AG04450 (cell line): ENCODE measurements around the gene CFHR1. TPM values are rescaled to one million over a fixed set of nuclear protein-coding genes. Genes with fewer than 3 reads are reported as not detected.
"Not testable (repeated sequence)": the region's sequence is repeated elsewhere in the genome, so short reads cannot be mapped to it uniquely, and the experiment has no call there.

Source experiments
- CTCF ChIA-PET: fragments of 300-600, 350-600 bp; formaldehyde crosslinking; extraction: SDS; loops from one replicate; lab custom pipeline; 2022; ENCODE audit warnings: antibody characterized with exemption, inconsistent platforms; lab: Charles Lee
- POLR2A ChIA-PET: fragments of 350-600 bp; formaldehyde crosslinking; extraction: SDS; loops from one replicate; lab custom pipeline; 2021; ENCODE audit warnings: antibody characterized with exemption, inconsistent platforms; lab: Yijun Ruan, JAX
- DNase-seq: peaks from one replicate; pipeline ENCODE4 v3.0.0-alpha.2; 2011; ENCODE audit warnings: low read depth, low spot score
- H3K27ac ChIP-seq: one replicate; pipeline ENCODE4 v1.5.1; 2012; ENCODE audit warnings: low read depth, low read length, control low read depth
- H3K27me3 ChIP-seq: one replicate; pipeline ENCODE4 v1.6.0; 2012; ENCODE audit warnings: low read length; ENCODE audit not compliant: control insufficient read depth, insufficient read depth
- H3K4me3 ChIP-seq: 2 replicates; pipeline ENCODE4 v1.5.1; 2011; ENCODE audit warnings: mild to moderate bottlenecking, low read depth, low read length, control low read depth
- H3K9me3 ChIP-seq: 2 replicates; pipeline ENCODE4 v1.5.1; 2012; ENCODE audit warnings: low read length; ENCODE audit not compliant: control insufficient read depth, insufficient read depth
- CTCF ChIP-seq: IDR thresholded peaks from 2 replicates; pipeline ENCODE4 v1.5.1; 2011; ENCODE audit warnings: low read depth, low read length, control low read depth, inconsistent platforms
- polyA plus RNA-seq: library from polyadenylated mRNA; depleted of rRNA; stranded (reverse); fragments of >200 nt; gene quantifications from 2 replicates; pipeline ENCODE4 v1.2.3, GENCODE V29; 2011

CFHR1 gene
- polyA plus RNA-seq, 1 experiment = 0.07 TPM

DNA sequence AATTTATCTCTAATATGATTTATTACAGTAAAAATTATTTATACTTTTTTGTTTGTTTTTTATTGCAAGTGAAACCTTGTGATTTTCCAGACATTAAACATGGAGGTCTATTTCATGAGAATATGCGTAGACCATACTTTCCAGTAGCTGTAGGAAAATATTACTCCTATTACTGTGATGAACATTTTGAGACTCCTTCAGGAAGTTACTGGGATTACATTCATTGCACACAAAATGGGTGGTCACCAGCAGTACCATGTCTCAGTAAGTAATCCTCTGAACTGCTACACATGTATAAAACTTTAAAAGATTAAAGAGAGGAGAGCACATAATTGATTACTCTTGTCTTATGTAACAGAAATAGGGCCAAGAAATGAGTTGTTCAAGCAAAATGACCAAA, 40.4 kb upstream of the CFHR1 start:
- ChIA-PET POLR2A (no interaction called here), CTCF (no interaction called here)
- no peak overlapping the region for H3K4me3 ChIP-seq
- no peak for DNase-seq
- no peaks in the 10 kb centered on the region for H3K9me3 ChIP-seq
- no peak for TF ChIP-seq CTCF
- H3K27ac ChIP-seq = no peak overlapping the region
- no peaks in the 10 kb centered on the region for H3K27me3 ChIP-seq

DNA sequence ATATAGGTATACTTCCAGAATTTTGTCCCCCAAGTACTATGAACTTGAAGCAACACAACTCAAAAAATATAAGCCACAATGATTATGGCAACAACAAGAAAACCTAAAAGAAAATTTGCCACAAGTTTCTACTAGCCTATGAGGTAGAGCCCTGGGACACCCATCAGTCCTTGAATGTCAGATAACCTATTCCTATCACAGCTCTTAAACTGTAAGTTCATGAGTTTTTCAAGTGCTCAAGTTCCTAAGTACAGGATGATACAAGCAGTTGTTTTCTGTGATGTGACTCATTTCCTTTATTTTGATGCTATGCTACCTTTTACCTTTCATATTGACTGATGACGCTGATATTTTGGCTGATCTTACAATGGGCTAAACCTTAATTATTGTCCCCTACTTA, 28.3 kb upstream of the CFHR1 start:
- H3K27me3 ChIP-seq, POLR2A ChIA-PET, H3K27ac ChIP-seq, H3K4me3 ChIP-seq, CTCF ChIA-PET, H3K9me3 ChIP-seq, DNase-seq: not testable (repeated sequence)

DNA sequence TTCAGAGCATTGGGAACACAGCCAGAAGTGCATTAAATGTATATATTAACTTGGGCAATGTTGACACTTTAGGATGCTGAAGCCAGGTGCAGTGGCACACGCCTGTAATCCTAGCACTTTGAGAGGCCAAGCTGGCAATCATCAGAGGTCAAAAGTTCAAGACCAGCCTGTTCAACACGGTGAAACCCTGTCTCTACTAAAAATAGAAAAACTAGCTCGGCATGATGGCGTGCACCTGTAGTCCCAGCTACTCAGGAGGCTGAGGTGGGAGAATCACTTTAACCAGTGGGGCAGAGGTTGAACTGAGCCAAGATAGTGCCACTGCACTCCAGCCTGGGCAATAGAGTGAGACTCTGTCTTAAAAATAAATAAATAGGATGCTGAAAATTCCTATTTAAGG, 25.4 kb upstream of the CFHR1 start:
- POLR2A ChIA-PET = not testable (repeated sequence)

GRCh38 chr1:196797891-196798290, 21.6 kb upstream of the CFHR1 start:
- Histone ChIP-seq H3K27me3 (no peaks in the 10 kb centered on the region), H3K4me3 (no peak overlapping the region), H3K27ac (no peak overlapping the region), H3K9me3 (no peaks in the 10 kb centered on the region)
- no peak for DNase-seq
- TF ChIP-seq CTCF = no peak
- CTCF ChIA-PET = no interaction called here
- POLR2A ChIA-PET = no interaction called here

More for the DNA sequence above, 25.4 kb upstream of the CFHR1 start:
- DNase-seq, H3K4me3 ChIP-seq, H3K27ac ChIP-seq, H3K9me3 ChIP-seq, H3K27me3 ChIP-seq, CTCF ChIA-PET: not testable (repeated sequence)

DNA sequence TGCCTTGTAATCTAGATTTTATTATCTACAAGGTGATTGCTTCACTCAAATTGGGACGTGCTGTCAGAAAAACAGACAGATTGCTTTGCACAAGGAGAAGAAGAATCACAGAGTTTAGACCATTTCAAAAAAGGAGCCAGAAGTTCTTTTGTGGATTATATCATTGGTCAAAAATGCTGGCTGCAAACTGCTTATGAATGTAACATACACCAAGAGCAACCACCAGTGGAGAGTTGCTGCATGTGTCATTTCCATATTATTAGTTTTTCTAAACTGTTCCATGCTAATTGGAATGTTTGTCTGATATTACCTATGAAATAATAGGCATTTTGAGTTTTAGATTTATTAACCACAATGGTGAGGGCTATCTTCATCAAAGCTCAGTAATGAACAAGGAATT, 17.6 kb upstream of the CFHR1 start:
- H3K9me3 ChIP-seq, DNase-seq, H3K27ac ChIP-seq, POLR2A ChIA-PET, CTCF ChIA-PET, H3K4me3 ChIP-seq, H3K27me3 ChIP-seq: not testable (repeated sequence)

DNA sequence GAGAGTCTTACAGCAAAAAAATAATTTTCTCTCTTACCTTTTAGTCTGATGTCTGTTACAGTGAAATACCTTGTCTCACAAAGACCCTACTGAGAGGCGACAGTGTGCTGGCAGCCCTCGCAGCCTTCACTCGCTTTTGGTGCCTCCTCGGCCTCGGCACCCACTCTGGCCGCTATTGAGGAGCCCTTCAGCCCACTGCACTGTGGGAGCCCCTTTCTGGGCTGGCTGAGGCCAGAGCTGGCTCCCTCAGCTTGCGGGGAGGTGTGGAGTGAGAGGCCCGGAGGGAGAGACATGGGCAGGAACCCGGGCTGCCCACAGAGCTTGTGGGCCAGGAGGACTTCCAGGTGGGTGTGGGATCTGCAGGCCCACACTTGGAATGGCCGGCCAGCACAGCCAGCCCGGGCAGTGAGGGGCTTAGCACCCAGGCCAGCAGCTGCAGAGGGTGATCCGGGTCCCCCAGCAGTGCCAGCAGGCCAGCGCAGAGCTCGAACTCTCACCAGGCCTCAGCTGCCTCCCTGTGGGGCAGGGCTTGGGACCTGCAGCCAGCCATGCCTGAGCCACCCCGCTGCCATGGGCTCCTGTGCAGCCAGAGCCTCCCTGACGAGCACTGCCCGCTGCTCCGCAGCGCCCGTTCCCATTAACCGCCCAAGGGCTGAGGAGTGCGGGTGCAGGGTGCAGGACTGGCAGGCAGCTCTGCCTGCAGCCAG, 10.8 kb upstream of the CFHR1 start:
- Histone ChIP-seq H3K27ac (no peak overlapping the region), H3K9me3 (no peaks in the 10 kb centered on the region; the same call in 1 of the 2 replicates), H3K27me3 (no peaks in the 10 kb centered on the region), H3K4me3 (no peak overlapping the region)
- ChIA-PET CTCF (no interaction called here), POLR2A (no interaction called here)
- no peak for TF ChIP-seq CTCF
- no peak for DNase-seq

DNA sequence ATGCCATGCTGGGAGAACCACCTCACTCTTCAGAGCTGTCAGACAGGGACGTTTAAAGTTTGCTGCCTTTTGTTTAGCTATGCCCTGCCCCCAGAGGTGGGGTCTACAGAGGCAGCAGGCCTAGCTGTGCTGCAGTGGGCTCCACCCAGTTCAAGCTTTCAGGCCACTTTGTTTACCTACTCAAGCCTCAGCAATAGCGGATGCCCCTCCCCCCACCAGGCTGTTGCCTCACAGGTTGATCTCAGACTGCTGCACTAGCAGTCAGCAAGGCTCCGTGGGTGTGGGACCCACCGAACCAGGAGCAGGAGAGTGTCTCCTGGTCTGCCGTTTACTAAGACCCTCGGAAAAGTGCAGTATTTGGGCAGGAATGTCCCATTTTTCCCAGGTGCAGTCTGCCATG, 2.1 kb upstream of the CFHR1 start:
- CTCF ChIA-PET, H3K27me3 ChIP-seq, POLR2A ChIA-PET, H3K27ac ChIP-seq, H3K4me3 ChIP-seq, H3K9me3 ChIP-seq, DNase-seq: not testable (repeated sequence)
